ENCODE results near the gene KRT5. TPM values are rescaled to one million over a fixed set of nuclear protein-coding genes. Genes with fewer than 3 reads are reported as not detected.

The KRT5 gene
- total and polyA plus RNA-seq, 2 experiments from 2014 or later = not detected

GRCh38 chr12:52508211-52508610 is 12.0 kb downstream of the KRT5 start (continued):
- TF ChIP-seq, protein P1, sequence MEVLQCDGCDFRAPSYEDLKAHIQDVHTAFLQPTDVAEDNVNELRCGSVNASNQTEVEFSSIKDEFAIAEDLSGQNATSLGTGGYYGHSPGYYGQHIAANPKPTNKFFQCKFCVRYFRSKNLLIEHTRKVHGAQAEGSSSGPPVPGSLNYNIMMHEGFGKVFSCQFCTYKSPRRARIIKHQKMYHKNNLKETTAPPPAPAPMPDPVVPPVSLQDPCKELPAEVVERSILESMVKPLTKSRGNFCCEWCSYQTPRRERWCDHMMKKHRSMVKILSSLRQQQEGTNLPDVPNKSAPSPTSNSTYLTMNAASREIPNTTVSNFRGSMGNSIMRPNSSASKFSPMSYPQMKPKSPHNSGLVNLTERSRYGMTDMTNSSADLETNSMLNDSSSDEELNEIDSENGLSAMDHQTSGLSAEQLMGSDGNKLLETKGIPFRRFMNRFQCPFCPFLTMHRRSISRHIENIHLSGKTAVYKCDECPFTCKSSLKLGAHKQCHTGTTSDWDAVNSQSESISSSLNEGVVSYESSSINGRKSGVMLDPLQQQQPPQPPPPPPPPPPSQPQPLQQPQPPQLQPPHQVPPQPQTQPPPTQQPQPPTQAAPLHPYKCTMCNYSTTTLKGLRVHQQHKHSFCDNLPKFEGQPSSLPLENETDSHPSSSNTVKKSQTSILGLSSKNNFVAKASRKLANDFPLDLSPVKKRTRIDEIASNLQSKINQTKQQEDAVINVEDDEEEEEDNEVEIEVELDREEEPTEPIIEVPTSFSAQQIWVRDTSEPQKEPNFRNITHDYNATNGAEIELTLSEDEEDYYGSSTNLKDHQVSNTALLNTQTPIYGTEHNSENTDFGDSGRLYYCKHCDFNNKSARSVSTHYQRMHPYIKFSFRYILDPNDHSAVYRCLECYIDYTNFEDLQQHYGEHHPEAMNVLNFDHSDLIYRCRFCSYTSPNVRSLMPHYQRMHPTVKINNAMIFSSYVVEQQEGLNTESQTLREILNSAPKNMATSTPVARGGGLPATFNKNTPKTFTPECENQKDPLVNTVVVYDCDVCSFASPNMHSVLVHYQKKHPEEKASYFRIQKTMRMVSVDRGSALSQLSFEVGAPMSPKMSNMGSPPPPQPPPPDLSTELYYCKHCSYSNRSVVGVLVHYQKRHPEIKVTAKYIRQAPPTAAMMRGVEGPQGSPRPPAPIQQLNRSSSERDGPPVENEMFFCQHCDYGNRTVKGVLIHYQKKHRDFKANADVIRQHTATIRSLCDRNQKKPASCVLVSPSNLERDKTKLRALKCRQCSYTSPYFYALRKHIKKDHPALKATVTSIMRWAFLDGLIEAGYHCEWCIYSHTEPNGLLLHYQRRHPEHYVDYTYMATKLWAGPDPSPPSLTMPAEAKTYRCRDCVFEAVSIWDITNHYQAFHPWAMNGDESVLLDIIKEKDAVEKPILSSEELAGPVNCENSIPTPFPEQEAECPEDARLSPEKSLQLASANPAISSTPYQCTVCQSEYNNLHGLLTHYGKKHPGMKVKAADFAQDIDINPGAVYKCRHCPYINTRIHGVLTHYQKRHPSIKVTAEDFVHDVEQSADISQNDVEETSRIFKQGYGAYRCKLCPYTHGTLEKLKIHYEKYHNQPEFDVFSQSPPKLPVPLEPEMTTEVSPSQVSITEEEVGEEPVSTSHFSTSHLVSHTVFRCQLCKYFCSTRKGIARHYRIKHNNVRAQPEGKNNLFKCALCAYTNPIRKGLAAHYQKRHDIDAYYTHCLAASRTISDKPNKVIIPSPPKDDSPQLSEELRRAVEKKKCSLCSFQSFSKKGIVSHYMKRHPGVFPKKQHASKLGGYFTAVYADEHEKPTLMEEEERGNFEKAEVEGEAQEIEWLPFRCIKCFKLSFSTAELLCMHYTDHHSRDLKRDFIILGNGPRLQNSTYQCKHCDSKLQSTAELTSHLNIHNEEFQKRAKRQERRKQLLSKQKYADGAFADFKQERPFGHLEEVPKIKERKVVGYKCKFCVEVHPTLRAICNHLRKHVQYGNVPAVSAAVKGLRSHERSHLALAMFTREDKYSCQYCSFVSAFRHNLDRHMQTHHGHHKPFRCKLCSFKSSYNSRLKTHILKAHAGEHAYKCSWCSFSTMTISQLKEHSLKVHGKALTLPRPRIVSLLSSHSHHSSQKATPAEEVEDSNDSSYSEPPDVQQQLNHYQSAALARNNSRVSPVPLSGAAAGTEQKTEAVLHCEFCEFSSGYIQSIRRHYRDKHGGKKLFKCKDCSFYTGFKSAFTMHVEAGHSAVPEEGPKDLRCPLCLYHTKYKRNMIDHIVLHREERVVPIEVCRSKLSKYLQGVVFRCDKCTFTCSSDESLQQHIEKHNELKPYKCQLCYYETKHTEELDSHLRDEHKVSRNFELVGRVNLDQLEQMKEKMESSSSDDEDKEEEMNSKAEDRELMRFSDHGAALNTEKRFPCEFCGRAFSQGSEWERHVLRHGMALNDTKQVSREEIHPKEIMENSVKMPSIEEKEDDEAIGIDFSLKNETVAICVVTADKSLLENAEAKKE (CRISPR knock-in tag; IDR thresholded peaks at IDR 0.05) = no peak
- TF ChIP-seq CTCF (conservative IDR thresholded peaks at IDR 0.05; ENCODE audit: low read depth in 2 of 2) = no peak

- 0 out of 3 replicates have a peak, but pooled peaks cover 7% of the 10 kb centered on the region for H3K36me3 Mint-ChIP-seq (ENCODE audit: low read depth)
- TF ChIP-seq NANOG (IDR thresholded peaks at IDR 0.05; ENCODE audit: borderline replicate concordance) (no peak), CTCF (conservative IDR thresholded peaks at IDR 0.05; ENCODE audit: low read depth in 2 of 2) (peak; percentile 56 to 62)
- Histone ChIP-seq H3K4me3 (no peak overlapping the region), H3K4me2 (no peak overlapping the region), H3K27me3 (ENCODE audit: insufficient read depth) (no peaks in the 10 kb centered on the region), H3K79me2 (replicated peaks; ENCODE audit: insufficient read depth) (no peaks in the 10 kb centered on the region), H4K20me1 (replicated peaks; ENCODE audit: insufficient read depth) (no peaks in the 10 kb centered on the region), H3K9me2 (ENCODE audit: insufficient read depth) (peaks cover 4% of the 10 kb centered on the region; the same call in 1 of the 2 replicates), H2AFZ (peak overlapping the region; percentile 75; the same call in 1 of the 2 replicates), H3F3A (replicated peaks; ENCODE audit: low read depth) (no peaks in the 10 kb centered on the region), H3K36me3 (ENCODE audit: insufficient read depth) (no peaks in the 10 kb centered on the region), H3K4me1 (ENCODE audit: insufficient read depth) (no peaks in the 10 kb centered on the region), H3K27ac (ENCODE audit: low read depth) (no peak overlapping the region)
- peak; percentile 98 for ATAC-seq
- no peaks in the 10 kb centered on the region for H3K4me1 Mint-ChIP-seq
- H3K27me3 Mint-ChIP-seq (ENCODE audit: insufficient read depth, low read depth, poor library complexity) = no peaks in the 10 kb centered on the region
- no peak overlapping the region for H3K27ac Mint-ChIP-seq
- no peak overlapping the region for H3K4me3 Mint-ChIP-seq
- H3K9me3 Mint-ChIP-seq = peaks cover 13% of the 10 kb centered on the region
- DNase-seq (ENCODE audit: low spot score) = peak; percentile 80
Measured at GRCh38 chr12:52506858-52507715, 13.1 kb downstream of the KRT5 start.
